H1 (cell line): Measurements from ENCODE around the gene MFAP3. TPM values are rescaled to one million over a fixed set of nuclear protein-coding genes. Genes with fewer than 3 reads are reported as not detected.

Experiments
- ATF2 ChIP-seq: IDR thresholded peaks from 2 replicates; pipeline ENCODE4 v1.6.1; 2012; ENCODE audit warnings: low read length, inconsistent platforms
- CBX5 ChIP-seq: fragments of 300-800, 300-1000 bp; sonication (generic); IDR thresholded peaks from 2 replicates; pipeline ENCODE4 v1.7.1; 2016; ENCODE audit warnings: antibody characterized with exemption, low read length, low read depth
- CBX8 ChIP-seq: fragments of 300-800, 300-1000 bp; sonication (generic); IDR thresholded peaks from 2 replicates; pipeline ENCODE4 v1.7.1; 2016; ENCODE audit warnings: low read depth, low read length, borderline replicate concordance
- CHD7 ChIP-seq: fragments of 300-600 bp; sonication (generic); IDR thresholded peaks from 2 replicates; pipeline ENCODE4 v1.7.1; 2012; ENCODE audit warnings: low read length, moderate library complexity, mild to moderate bottlenecking, inconsistent platforms; ENCODE audit not compliant: insufficient replicate concordance
- GTF2F1 ChIP-seq: IDR thresholded peaks from 2 replicates; pipeline ENCODE4 v1.6.1; 2012; ENCODE audit warnings: low read depth, low read length, improper control_type of control experiment, borderline replicate concordance
- JUN ChIP-seq: IDR thresholded peaks from 2 replicates; pipeline ENCODE4 v1.6.1; 2011; ENCODE audit warnings: low read depth, mild to moderate bottlenecking, improper control_type of control experiment, low read length
- JUND ChIP-seq: IDR thresholded peaks from 2 replicates; pipeline ENCODE4 v1.6.1; 2011; ENCODE audit warnings: mild to moderate bottlenecking, improper control_type of control experiment, low read length
- POU5F1 ChIP-seq: IDR thresholded peaks from 2 replicates; pipeline ENCODE4 v1.6.1; 2011; ENCODE audit warnings: low read depth, mild to moderate bottlenecking, low read length, moderate library complexity
- SAP30 ChIP-seq: fragments of 300-600 bp; sonication (generic); IDR thresholded peaks from 2 replicates; pipeline ENCODE4 v1.7.1; 2012; ENCODE audit warnings: low read length, moderate library complexity, mild to moderate bottlenecking, inconsistent platforms; ENCODE audit not compliant: insufficient read depth, insufficient replicate concordance
- SP1 ChIP-seq: IDR thresholded peaks from 2 replicates; pipeline ENCODE4 v1.6.1; 2011; ENCODE audit warnings: low read depth, low read length
- SP4 ChIP-seq: IDR thresholded peaks from 2 replicates; pipeline ENCODE4 v1.6.1; 2012; ENCODE audit warnings: low read length, inconsistent platforms
- polyA plus RNA-seq, 7 experiments: library from polyadenylated mRNA; depleted of rRNA in 3 of 7; stranded (reverse) in 5 of 7; unstranded in 2 of 7; fragments of >200 nt in 5 of 7; fragments of 200-250 nt in 2 of 7; gene quantifications; 1 replicate in 5 of 7; 2 replicates in 1 of 7; 4 replicates in 1 of 7; pipeline versions ENCODE4 v1.2.1 to v1.2.3, GENCODE V29; 2011 to 2013; ENCODE audit warnings: missing spikeins in 2 of 7, mixed read lengths in 2 of 7
- total RNA-seq: library from RNA; stranded (reverse); fragmentation: NEBNext Ultra II Directional; extraction: Animal tissue kit (Norgen Biotek cat#: 25700); gene quantifications from 2 replicates; pipeline ENCODE4 v1.2.1, GENCODE V29; 2021

MFAP3 gene
- total and polyA plus RNA-seq, 2 of the 8 experiments (the other 6 are each of a cell fraction or from before 2014, with no cell fraction given): 13.7 to 27.0 TPM

- TF ChIP-seq CHD7 (no peak), CBX8 (no peak), GTF2F1 (no peak), JUND (no peak), SP4 (no peak), JUN (no peak), SP1 (no peak), ATF2 (no peak), CBX5 (no peak), SAP30 (no peak), POU5F1 (no peak)
These were observed 47.6 kb upstream of the MFAP3 start (continued) for GRCh38 chr5:153991168-153991567.
